NCI-H1694 treated with DMSO at 0.1 percent for 48 hours (cell line): ENCODE results near the gene HOXC5.
A peak's percentile ranks its signal among the peaks of the same experiment; 100 is the strongest.

ENCODE experiments used
- DNase-seq: peaks from one replicate; lab custom pipeline; 2025; lab: John Stamatoyannopoulos, UW

Gene HOXC5

GRCh38 chr12:54006559-54007220 is 26.2 kb upstream of the HOXC5 start:
- DNase-seq: no peak

- no peak for DNase-seq
These were observed 25.2 kb upstream of the HOXC5 start for GRCh38 chr12:54007538-54008259.

GRCh38 chr12:54008260-54008552 is 24.6 kb upstream of the HOXC5 start:
- no peak for DNase-seq

GRCh38 chr12:54009171-54010052 is 23.4 kb upstream of the HOXC5 start:
- DNase-seq: no peak

GRCh38 chr12:54010053-54010971 is 22.5 kb upstream of the HOXC5 start:
- no peak for DNase-seq

- DNase-seq: no peak
These were observed 21.7 kb upstream of the HOXC5 start for GRCh38 chr12:54010972-54011664.

- DNase-seq: no peak
These were observed 21.0 kb upstream of the HOXC5 start for GRCh38 chr12:54011665-54012532.

GRCh38 chr12:54012631-54013409 is 20.0 kb upstream of the HOXC5 start:
- no peak for DNase-seq

- DNase-seq: no peak
These were observed 18.4 kb upstream of the HOXC5 start for GRCh38 chr12:54014377-54015017.

GRCh38 chr12:54015018-54015931 is 17.6 kb upstream of the HOXC5 start:
- no peak for DNase-seq

GRCh38 chr12:54016051-54016450 is 16.8 kb upstream of the HOXC5 start:
- DNase-seq: no peak

- peak; percentile 38 for DNase-seq
These were observed 16.3 kb upstream of the HOXC5 start for GRCh38 chr12:54016478-54016964.

- DNase-seq: peak; percentile 74
These were observed 15.6 kb upstream of the HOXC5 start for GRCh38 chr12:54017027-54017788.

- DNase-seq: peak; percentile 91
These were observed 14.9 kb upstream of the HOXC5 start for GRCh38 chr12:54017878-54018467.

- DNase-seq: peak; percentile 58
These were observed 14.3 kb upstream of the HOXC5 start for GRCh38 chr12:54018468-54018984.
